IPS-15b (cell line): Measurements from ENCODE around the gene CKAP4.

Experiments used
- H3K27me3 ChIP-seq: one replicate; pipeline ENCODE4 v1.6.1; 2013; ENCODE audit warnings: low read length; ENCODE audit not compliant: control insufficient read depth, insufficient read depth
- H3K36me3 ChIP-seq: one replicate; pipeline ENCODE4 v1.6.1; 2013; ENCODE audit warnings: low read length; ENCODE audit not compliant: control insufficient read depth, insufficient read depth
- H3K4me1 ChIP-seq: one replicate; pipeline ENCODE4 v1.6.1; 2013; ENCODE audit warnings: mild to moderate bottlenecking, low read length; ENCODE audit not compliant: control insufficient read depth, insufficient read depth
- H3K4me3 ChIP-seq: one replicate; pipeline ENCODE4 v1.5.1; 2013; ENCODE audit warnings: low read depth, low read length
- H3K9ac ChIP-seq: one replicate; pipeline ENCODE4 v1.6.1; 2013; ENCODE audit warnings: low read depth, mild to moderate bottlenecking, low read length
- H3K9me3 ChIP-seq: one replicate; pipeline ENCODE4 v1.6.1; 2013; ENCODE audit warnings: mild to moderate bottlenecking, low read length; ENCODE audit not compliant: control insufficient read depth, insufficient read depth

CKAP4 gene

GRCh38 chr12:106285982-106286381 is 38.2 kb upstream of the CKAP4 start:
- H3K27me3 ChIP-seq = no peaks in the 10 kb centered on the region
- H3K9me3 ChIP-seq = no peaks in the 10 kb centered on the region
- H3K4me3 ChIP-seq = no peak overlapping the region
- H3K36me3 ChIP-seq = no peaks in the 10 kb centered on the region
- no peak overlapping the region for H3K9ac ChIP-seq
- H3K4me1 ChIP-seq = no peaks in the 10 kb centered on the region

- Histone ChIP-seq H3K9me3 (no peaks in the 10 kb centered on the region), H3K4me3 (no peak overlapping the region), H3K9ac (no peak overlapping the region), H3K4me1 (no peaks in the 10 kb centered on the region), H3K36me3 (no peaks in the 10 kb centered on the region), H3K27me3 (no peaks in the 10 kb centered on the region)
These were observed 36.7 kb upstream of the CKAP4 start for GRCh38 chr12:106284358-106285105.

GRCh38 chr12:106282457-106283097 is 34.8 kb upstream of the CKAP4 start:
- H3K36me3 ChIP-seq = no peaks in the 10 kb centered on the region
- no peak overlapping the region for H3K9ac ChIP-seq
- no peak overlapping the region for H3K4me3 ChIP-seq
- H3K27me3 ChIP-seq = no peaks in the 10 kb centered on the region
- no peaks in the 10 kb centered on the region for H3K9me3 ChIP-seq
- no peaks in the 10 kb centered on the region for H3K4me1 ChIP-seq

- H3K27me3 ChIP-seq = no peaks in the 10 kb centered on the region
- H3K4me3 ChIP-seq = no peak overlapping the region
- no peaks in the 10 kb centered on the region for H3K36me3 ChIP-seq
- H3K4me1 ChIP-seq = no peaks in the 10 kb centered on the region
- no peak overlapping the region for H3K9ac ChIP-seq
- no peaks in the 10 kb centered on the region for H3K9me3 ChIP-seq
These were observed 34.0 kb upstream of the CKAP4 start for GRCh38 chr12:106281804-106282203.

- H3K4me1 ChIP-seq = no peaks in the 10 kb centered on the region
- H3K27me3 ChIP-seq = no peaks in the 10 kb centered on the region
- no peaks in the 10 kb centered on the region for H3K9me3 ChIP-seq
- H3K9ac ChIP-seq = no peak overlapping the region
- H3K4me3 ChIP-seq = no peak overlapping the region
- no peaks in the 10 kb centered on the region for H3K36me3 ChIP-seq
These were observed 33.4 kb upstream of the CKAP4 start for GRCh38 chr12:106281056-106281782.

GRCh38 chr12:106280106-106280505 is 32.3 kb upstream of the CKAP4 start:
- Histone ChIP-seq H3K4me1 (no peaks in the 10 kb centered on the region), H3K36me3 (no peaks in the 10 kb centered on the region), H3K4me3 (no peak overlapping the region), H3K9ac (no peak overlapping the region), H3K27me3 (no peaks in the 10 kb centered on the region), H3K9me3 (no peaks in the 10 kb centered on the region)

GRCh38 chr12:106276032-106276740 is 28.4 kb upstream of the CKAP4 start:
- no peak overlapping the region for H3K4me3 ChIP-seq
- H3K4me1 ChIP-seq = no peaks in the 10 kb centered on the region
- H3K9me3 ChIP-seq = no peaks in the 10 kb centered on the region
- no peak overlapping the region for H3K9ac ChIP-seq
- H3K27me3 ChIP-seq = no peaks in the 10 kb centered on the region
- H3K36me3 ChIP-seq = no peaks in the 10 kb centered on the region

- Histone ChIP-seq H3K4me1 (no peaks in the 10 kb centered on the region), H3K9me3 (no peaks in the 10 kb centered on the region), H3K4me3 (no peak overlapping the region), H3K27me3 (no peaks in the 10 kb centered on the region), H3K36me3 (no peaks in the 10 kb centered on the region), H3K9ac (no peak overlapping the region)
These were observed 27.6 kb upstream of the CKAP4 start for GRCh38 chr12:106275458-106275857.

GRCh38 chr12:106274575-106275121 is 26.8 kb upstream of the CKAP4 start:
- Histone ChIP-seq H3K9me3 (no peaks in the 10 kb centered on the region), H3K4me1 (no peaks in the 10 kb centered on the region), H3K27me3 (no peaks in the 10 kb centered on the region), H3K36me3 (no peaks in the 10 kb centered on the region), H3K4me3 (no peak overlapping the region), H3K9ac (no peak overlapping the region)

- Histone ChIP-seq H3K36me3 (no peaks in the 10 kb centered on the region), H3K4me3 (no peak overlapping the region), H3K9me3 (no peaks in the 10 kb centered on the region), H3K27me3 (no peaks in the 10 kb centered on the region), H3K4me1 (no peaks in the 10 kb centered on the region), H3K9ac (no peak overlapping the region)
These were observed 26.2 kb upstream of the CKAP4 start for GRCh38 chr12:106274012-106274411.

- H3K9ac ChIP-seq = no peak overlapping the region
- H3K27me3 ChIP-seq = no peaks in the 10 kb centered on the region
- H3K9me3 ChIP-seq = no peaks in the 10 kb centered on the region
- H3K36me3 ChIP-seq = no peaks in the 10 kb centered on the region
- no peaks in the 10 kb centered on the region for H3K4me1 ChIP-seq
- H3K4me3 ChIP-seq = no peak overlapping the region
These were observed 25.7 kb upstream of the CKAP4 start for GRCh38 chr12:106273491-106273890.
